NOMO-1 treated with dmso at 0.1 percent for 144 hours (cell line): ENCODE measurements around the gene PRICKLE1.

Source experiments
- DNase-seq: peaks from one replicate; lab custom pipeline; 2025; ENCODE audit not compliant: unreplicated experiment; lab: John Stamatoyannopoulos, UW

The PRICKLE1 gene

GRCh38 chr12:42496886-42497285 lies 92.7 kb downstream of the PRICKLE1 start:
- DNase-seq, result no peak

GRCh38 chr12:42495244-42495643 lies 94.3 kb downstream of the PRICKLE1 start:
- DNase-seq, result no peak

DNA sequence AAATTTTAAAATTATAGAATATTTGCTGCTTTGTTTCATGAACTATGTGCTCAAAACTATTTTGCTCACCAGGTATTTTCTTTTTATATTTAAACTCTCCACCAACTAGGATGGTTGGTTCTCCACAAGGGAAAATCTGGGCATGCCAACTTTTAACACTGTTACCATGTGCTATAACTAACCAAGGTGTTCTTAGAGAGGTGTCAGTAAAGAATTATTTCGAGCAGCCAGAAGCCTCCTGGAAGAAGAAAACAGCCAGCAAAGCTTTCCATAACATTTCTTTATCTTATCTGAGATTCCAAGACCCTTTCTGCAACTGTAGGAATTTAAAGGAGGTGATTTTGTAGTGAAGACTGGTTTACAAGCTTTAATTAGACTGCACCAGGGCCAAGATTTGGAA lies 97.3 kb downstream of the PRICKLE1 start:
- no peak for DNase-seq

DNA sequence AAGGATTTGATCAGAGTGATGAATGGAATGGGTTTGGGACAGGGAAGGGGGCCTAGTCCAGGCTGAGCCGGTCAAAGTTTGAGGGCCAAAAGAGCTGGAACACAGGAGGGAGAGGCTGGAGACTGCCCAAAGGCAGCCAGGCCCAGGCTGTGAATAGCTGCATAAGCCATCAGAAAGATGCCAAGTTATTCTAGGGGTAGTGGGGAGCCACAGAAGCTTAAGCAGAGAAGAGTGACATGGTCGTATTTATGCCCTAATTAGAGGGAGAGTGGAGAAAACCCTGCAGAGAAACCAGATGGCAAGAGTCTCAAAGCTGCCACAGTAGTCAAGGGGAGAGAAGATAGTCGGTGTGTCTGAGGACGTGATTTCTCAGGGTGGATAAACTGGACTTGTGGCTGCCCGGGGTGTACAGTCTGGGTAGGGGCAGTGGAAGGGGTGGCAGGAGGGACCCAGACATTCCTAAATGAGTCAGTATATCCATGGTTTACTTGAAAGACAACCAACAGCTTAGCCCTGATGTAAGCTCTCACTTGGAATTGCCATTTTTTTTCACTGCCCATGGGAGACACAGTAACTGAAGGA lies 99.2 kb downstream of the PRICKLE1 start:
- DNase-seq, result no peak

DNA sequence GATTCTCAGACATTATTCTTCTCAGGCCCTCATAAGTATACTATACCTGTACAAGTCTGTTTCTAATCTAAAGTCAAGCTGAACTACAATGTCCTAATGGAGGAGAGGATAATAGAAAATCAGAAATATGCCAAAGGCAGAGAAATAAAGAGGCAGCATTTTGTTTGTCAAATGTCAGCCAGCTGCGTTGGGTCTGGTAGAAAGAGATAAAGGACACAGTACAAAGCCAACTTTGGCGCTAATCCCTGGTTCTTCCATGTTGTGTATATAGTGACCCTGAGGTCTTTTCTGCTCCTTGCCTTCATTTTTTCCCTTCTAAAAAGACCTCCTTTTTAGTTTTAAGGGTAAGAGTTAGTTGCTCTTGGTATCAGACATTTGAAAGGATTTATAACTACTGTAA lies 103.1 kb downstream of the PRICKLE1 start:
- no peak for DNase-seq

GRCh38 chr12:42485823-42486222 lies 103.7 kb downstream of the PRICKLE1 start:
- DNase-seq, result no peak

DNA sequence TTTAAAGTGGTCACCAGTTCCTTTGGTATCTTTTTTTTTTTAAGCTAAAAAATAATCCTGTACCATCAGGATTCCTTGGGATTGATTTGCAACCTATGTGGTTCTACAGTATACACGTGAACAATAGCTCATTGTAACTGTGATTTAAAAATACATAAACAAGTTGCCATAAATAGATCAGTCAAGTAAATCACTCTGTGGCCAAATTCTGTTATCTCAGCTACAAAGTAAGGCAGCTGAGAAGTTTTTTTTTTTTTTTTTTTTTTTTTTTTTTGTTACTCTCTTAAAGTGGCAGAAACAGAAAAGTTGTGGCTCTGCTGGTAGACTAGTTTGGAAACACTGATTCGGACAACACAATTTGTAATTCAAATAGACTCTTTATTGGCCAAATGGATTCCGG lies 104.5 kb downstream of the PRICKLE1 start:
- no peak for DNase-seq

GRCh38 chr12:42483521-42483790 lies 106.1 kb downstream of the PRICKLE1 start:
- no peak for DNase-seq

DNA sequence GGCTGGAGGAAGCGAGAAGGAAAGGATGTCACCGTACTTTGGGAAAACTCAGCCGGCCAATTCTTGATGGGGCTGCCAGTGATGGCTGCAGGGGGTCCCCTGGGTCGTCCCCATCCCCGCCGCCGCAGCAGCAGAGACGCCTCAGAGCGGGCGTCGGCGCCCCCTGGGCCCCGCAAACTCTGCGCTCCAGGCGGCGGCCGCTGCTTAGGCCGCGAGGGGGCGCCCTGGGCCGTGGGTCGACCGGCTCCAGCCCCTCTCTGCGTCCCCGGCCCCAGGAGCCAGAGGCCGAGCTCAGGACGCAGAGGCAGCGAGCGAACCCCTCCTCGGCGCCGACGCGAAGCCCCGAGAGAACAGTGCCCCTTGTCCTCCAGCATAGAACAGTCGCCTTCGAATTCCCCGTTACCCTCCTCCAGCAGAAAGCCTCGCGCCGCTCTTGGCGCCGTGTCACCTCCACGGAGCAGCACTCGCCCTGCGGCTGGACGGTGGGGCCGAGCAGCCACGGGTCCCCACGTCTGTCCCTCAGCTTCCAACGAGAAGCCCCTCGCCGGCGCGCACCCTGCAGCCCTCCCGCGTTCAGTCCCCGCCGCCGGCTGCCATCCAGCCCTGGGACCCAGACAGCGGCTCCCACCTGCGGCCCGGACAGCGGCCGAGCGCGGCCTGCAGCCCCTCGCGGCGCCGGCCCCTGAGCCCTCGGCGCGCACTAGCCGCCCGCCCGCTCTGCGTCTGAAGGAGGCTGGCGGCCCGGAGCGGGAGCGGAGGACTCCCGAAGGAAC lies 106.6 kb downstream of the PRICKLE1 start:
- peak; percentile 29 for DNase-seq

DNA sequence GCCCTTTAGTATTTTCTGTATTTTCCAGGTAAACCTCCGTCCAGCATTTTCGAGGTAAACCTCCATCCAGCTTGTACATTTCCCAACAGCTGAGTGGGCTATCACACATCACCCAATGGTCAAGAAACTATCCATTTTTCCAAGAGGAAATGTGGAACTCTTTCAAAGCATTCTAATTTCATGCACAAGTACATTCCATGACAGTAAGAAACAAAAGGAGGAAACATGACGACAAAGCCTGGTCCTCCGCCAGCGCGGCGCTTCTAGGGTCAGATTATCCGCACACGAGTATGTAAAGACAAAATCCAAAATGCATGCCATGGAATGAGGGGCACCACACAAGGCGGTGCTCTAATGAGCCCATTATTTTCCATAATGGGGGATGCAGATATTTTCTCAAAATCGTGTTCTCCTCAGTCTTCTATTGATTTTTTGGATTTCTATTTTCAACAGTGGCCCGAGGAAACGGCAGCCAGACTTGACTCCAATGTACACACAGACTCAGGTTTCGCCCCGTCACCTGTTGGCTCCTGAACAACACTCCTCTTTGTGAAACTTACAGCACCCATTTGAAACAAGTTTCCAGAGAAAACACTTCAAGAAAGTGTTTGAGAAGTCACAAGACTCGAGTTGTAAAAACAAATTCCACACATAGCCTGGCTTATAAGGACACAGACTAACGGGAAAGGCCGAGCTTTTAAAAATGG lies 107.4 kb downstream of the PRICKLE1 start:
- no peak for DNase-seq

GRCh38 chr12:42481368-42481767 lies 108.2 kb downstream of the PRICKLE1 start:
- no peak for DNase-seq

DNA sequence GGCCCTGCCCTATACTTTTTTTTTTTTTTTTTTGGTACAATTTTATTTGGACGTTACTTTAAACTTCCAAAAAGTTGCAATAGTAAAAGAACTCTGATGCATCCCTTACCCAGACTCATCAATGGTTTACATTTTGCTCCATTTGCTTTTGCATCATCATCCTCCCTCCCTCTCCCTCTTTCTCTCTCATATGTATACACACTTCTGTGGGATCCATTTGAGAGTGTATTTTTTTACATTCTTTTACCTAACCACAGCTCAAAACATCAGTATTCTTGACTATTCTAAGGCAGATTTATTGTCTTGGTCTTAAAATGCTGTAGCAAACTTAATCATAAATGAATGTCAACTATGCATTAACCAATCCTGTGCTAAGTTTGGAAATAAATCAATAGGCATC lies 111.6 kb downstream of the PRICKLE1 start:
- no peak for DNase-seq

- DNase-seq, result no peak
These were observed 114.4 kb downstream of the PRICKLE1 start for GRCh38 chr12:42475106-42475505.

DNA sequence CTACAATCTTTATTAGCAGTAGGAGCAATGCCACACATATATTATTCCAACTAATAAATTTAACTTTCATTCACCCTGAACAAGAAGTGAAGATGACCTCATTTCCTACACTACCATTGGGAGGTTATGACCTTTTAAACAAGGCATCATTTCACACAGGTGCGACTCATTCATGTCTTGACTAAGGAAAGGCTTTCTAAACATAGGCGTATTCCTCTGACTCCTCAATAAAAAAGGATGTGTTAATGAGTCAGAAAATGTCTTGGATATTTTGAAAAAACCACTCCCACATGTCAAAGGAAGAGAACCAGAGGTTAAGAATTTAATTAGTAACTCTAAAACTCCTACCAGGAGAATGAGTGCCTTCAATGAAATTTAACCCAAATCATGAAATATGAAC lies 115.2 kb downstream of the PRICKLE1 start:
- no peak for DNase-seq

GRCh38 chr12:42473561-42473960 lies 116.0 kb downstream of the PRICKLE1 start:
- DNase-seq, result no peak

- no peak for DNase-seq
These were observed 116.4 kb downstream of the PRICKLE1 start for GRCh38 chr12:42473130-42473529.

DNA sequence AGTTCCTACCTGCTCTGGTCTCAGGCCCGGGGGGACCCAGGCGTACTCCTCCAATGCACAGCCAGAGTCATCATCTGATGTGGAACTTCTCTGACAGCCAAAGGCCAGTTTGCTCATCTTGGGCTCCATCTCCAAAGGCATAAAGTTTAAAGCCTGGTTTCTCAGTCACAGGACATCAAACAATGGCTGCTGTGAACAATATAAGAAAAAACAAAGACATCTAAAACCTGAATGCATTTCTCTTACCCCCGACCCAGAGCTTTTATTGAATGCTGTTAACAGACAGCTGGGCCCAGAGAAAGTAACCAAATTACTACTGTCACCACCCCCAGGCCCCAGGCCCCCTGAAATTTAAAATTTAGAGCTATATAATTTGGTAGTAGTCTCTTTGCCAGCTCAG lies 117.2 kb downstream of the PRICKLE1 start:
- DNase-seq, result no peak

DNA sequence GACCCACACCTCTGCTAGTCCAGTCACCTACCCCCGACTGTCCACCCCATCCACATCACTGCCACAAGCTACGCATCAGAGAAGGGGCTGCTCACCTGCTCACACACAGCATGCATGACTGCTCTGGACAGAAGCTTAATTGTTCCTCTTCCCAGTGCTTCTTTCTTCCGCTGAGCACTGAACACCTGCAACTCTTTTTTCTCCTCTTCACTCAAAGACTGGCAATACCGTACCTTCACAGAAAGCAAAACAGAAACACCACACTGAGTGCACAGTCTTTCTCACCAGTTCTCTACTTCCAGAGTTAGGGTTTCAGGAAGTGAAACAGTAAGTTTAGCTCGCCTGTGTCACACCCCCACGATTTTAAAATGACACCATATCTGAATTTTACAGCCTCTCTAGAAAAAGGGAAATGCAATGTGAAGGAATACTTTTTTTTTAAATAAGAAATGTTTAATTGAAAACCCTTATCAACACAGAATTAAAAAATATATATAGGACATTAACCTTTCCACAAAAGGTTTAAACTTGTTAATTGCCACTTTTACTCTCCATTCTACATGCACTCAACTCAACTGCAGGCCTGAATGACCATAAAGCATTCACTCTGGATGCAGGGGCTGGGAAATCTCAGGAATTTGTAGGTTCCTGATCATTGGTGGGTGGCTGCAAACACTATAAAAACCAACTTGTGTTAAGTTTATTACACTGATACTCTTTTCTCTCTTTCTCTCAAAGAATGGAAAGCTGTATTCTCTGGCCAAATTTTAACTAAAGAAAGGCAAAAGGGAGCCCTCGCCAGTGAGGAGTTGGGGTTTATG lies 120.0 kb downstream of the PRICKLE1 start:
- DNase-seq, result peak; percentile 88

- no peak for DNase-seq
These were observed 120.6 kb downstream of the PRICKLE1 start for GRCh38 chr12:42468921-42469320.

- DNase-seq, result no peak
These were observed 121.2 kb downstream of the PRICKLE1 start for GRCh38 chr12:42468341-42468821.

DNA sequence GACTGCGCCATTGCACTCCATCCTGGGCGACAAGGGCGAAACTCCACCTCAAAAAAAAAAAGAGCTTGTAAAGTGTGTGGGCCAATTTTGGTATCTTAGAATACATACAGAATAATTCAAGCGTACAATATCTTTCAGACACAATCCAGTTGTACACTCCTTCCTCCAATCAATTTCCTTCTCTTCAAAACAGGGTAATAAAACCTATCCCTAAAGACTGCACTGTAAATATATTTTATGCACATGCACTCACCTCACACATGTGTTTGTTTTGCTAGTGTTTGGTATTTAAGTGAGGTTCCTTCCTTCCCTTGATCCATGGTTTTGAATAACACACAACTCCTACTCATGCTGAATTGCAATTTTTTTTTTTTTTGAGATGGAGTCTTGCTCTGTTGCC lies 125.9 kb downstream of the PRICKLE1 start:
- no peak for DNase-seq
